Esophagus squamous epithelium (tissue), 5 donors: ENCODE results near the gene PLAC8L1. TPM values are rescaled to one million over a fixed set of nuclear protein-coding genes. Genes with fewer than 3 reads are reported as not detected.

ENCODE experiments used
- DNase-seq: peaks from one replicate; lab custom pipeline; 2025; lab: John Stamatoyannopoulos, UW
- H3K27ac ChIP-seq, 4 donors: fragments of 200-600 bp; sonication (generic); one replicate each; pipeline ENCODE4 v1.5.1; 2016 to 2019; ENCODE audit warnings: mild to moderate bottlenecking in 1 of 4
- H3K27me3 ChIP-seq, 4 donors: fragments of 200-600 bp; sonication (generic); 1 replicate in 3 of 4; 2 replicates in 1 of 4; pipeline versions ENCODE4 v1.5.1 to v1.6.0; 2017 to 2021; ENCODE audit warnings: antibody characterized with exemption in 1 of 4
- H3K36me3 ChIP-seq, 3 donors: fragments of 200-600 bp; sonication (generic); one replicate each; pipeline ENCODE4 v1.5.1; 2016 to 2019
- H3K4me1 ChIP-seq, 3 donors: fragments of 200-600 bp; sonication (generic); one replicate each; pipeline ENCODE4 v1.5.1; 2017 to 2019
- H3K4me3 ChIP-seq, 4 donors: fragments of 200-600 bp; sonication (generic); 1 replicate in 3 of 4; 2 replicates in 1 of 4; pipeline ENCODE4 v1.5.1; 2016 to 2019; ENCODE audit warnings: mild to moderate bottlenecking in 2 of 4, moderate library complexity in 1 of 4
- H3K9me3 ChIP-seq, 3 donors: fragments of 200-600 bp; sonication (generic); one replicate each; pipeline ENCODE4 v1.5.1; 2016 to 2019
- CTCF ChIP-seq, 6 experiments: fragments of 450-650 bp in 4 of 6; fragments of 200-600 bp in 2 of 6; sonication (generic) in 2 of 6; IDR thresholded peaks; one replicate each; pipeline ENCODE4 v1.5.1; 2016 to 2019; ENCODE audit warnings: antibody characterized with exemption in 6 of 6, mild to moderate bottlenecking in 4 of 6, moderate library complexity in 4 of 6
- POLR2A ChIP-seq, 4 donors: fragments of 450-650 bp; IDR thresholded peaks; one replicate each; pipeline ENCODE4 v1.6.1; 2017; ENCODE audit warnings: antibody characterized with exemption in 4 of 4, mild to moderate bottlenecking in 4 of 4, moderate library complexity in 3 of 4
- WGBS, 2 donors: methylation state at CpG; one replicate each; pipeline ENCODE4 v1.1.5; 2018; 5-methylcytosine and 5-hydroxymethylcytosine counted together
- intact Hi-C: fragments of 100-400 bp; cut with DNase I; formaldehyde crosslinking; loops from one replicate; pipeline ENCODE4 v1.15.0; 2022
- small RNA-seq, 4 donors: library from RNA; depleted of rRNA; stranded (forward); fragments of <200 nt; gene quantifications; one replicate each; pipeline ENCODE3, GENCODE V24; 2016
- total RNA-seq, 4 donors: library from RNA; depleted of rRNA; stranded (reverse); fragments of >200 nt; gene quantifications; one replicate each; pipeline ENCODE4 v1.1.0, GENCODE V29; 2016
- donor health status: DM: yes; HTN: yes; CAD: no.

The PLAC8L1 gene
- total RNA-seq, 4 donors from 2014 or later, result not detected

- Histone ChIP-seq H3K36me3 (peaks cover 0 to 12% (median 0%) of the 10 kb centered on the region in 3 donors), H3K27ac (peak overlapping the region; percentile 72 to 86 (median 76)), H3K27me3 (no peaks in the 10 kb centered on the region), H3K4me3 (no peak overlapping the region), H3K9me3 (no peaks in the 10 kb centered on the region), H3K4me1 (peaks cover 17 to 40% (median 17%) of the 10 kb centered on the region in 3 donors)
- intact Hi-C loops, result no loop called here
- DNase-seq, result no peak
- TF ChIP-seq POLR2A (IDR thresholded peaks at IDR 0.05) (no peak), CTCF (IDR thresholded peaks at IDR 0.05) (peak in 4 of 6 experiments; percentile 20 to 61 (median 27))
- 55 to 60% methylated on average over 5 to 6 of the region's 10 CpGs for WGBS, 2 donors
These were observed 64.1 kb downstream of the PLAC8L1 start for GRCh38 chr5:146041180-146041789.

- Histone ChIP-seq H3K36me3 (peaks cover 0 to 12% (median 0%) of the 10 kb centered on the region in 3 donors), H3K4me1 (peaks cover 17 to 40% (median 17%) of the 10 kb centered on the region in 3 donors), H3K9me3 (no peaks in the 10 kb centered on the region), H3K27ac (peak overlapping the region; percentile 39 to 86 (median 76)), H3K4me3 (no peak overlapping the region), H3K27me3 (no peaks in the 10 kb centered on the region)
- DNase-seq, result no peak
- 20 to 32% methylated on average over 3 of the region's 3 CpGs for WGBS, 2 donors
- intact Hi-C loops, result no loop called here
- no peak for TF ChIP-seq POLR2A (IDR thresholded peaks at IDR 0.05)
- TF ChIP-seq CTCF (IDR thresholded peaks at IDR 0.05), result no peak
These were observed 64.8 kb downstream of the PLAC8L1 start for GRCh38 chr5:146040527-146040926.

- Histone ChIP-seq H3K27ac (peak overlapping the region in 3 of 4 donors; percentile 74 to 86 (median 78)), H3K4me1 (peaks cover 17 to 40% (median 17%) of the 10 kb centered on the region in 3 donors), H3K36me3 (peaks cover 0 to 13% (median 0%) of the 10 kb centered on the region in 3 donors), H3K4me3 (no peak overlapping the region), H3K27me3 (no peaks in the 10 kb centered on the region), H3K9me3 (no peaks in the 10 kb centered on the region)
- TF ChIP-seq POLR2A (IDR thresholded peaks at IDR 0.05) (no peak), CTCF (IDR thresholded peaks at IDR 0.05) (no peak)
- intact Hi-C loops, result no loop called here
- DNase-seq, result no peak
- WGBS, 2 donors, result 60 to 78% methylated on average over 3 of the region's 3 CpGs
These were observed 66.0 kb downstream of the PLAC8L1 start for GRCh38 chr5:146039420-146039819.

GRCh38 chr5:146034605-146035004 is 70.8 kb downstream of the PLAC8L1 start:
- no peak for DNase-seq
- 64 to 77% methylated on average over 4 of the region's 4 CpGs for WGBS, 2 donors
- Histone ChIP-seq H3K27ac (no peak overlapping the region), H3K4me3 (no peak overlapping the region), H3K4me1 (peaks cover 0 to 3% (median 0%) of the 10 kb centered on the region in 3 donors), H3K36me3 (peaks cover 0 to 42% (median 0%) of the 10 kb centered on the region in 3 donors), H3K9me3 (no peaks in the 10 kb centered on the region), H3K27me3 (no peaks in the 10 kb centered on the region)
- TF ChIP-seq CTCF (IDR thresholded peaks at IDR 0.05) (no peak), POLR2A (IDR thresholded peaks at IDR 0.05) (no peak)
- intact Hi-C loops, result no loop called here

Small RNA genes within 50 kb of the gene (small RNA-seq; reads per million reads assigned to genes)
- gene AC091959.1, result 0 reads per million in 4 donors

Other genes with a start within 250 kb of the PLAC8L1 start
- not detected for gene GRXCR2, start 232.6 kb downstream of the PLAC8L1 start, total RNA-seq
- 10 to 100 TPM; 33.4 to 63.1 (median 59.1) TPM for gene SH3RF2, start 169.0 kb downstream of the PLAC8L1 start, total RNA-seq
- 10 to 100 TPM; 31.8 to 69.2 (median 57.6) TPM for gene LARS1, start 77.1 kb upstream of the PLAC8L1 start, total RNA-seq
- 10 to 100 TPM in 3 of 4 donors, 1 to 10 TPM in 1; 8.5 to 23.1 (median 13.9) TPM for gene RBM27, start 98.0 kb upstream of the PLAC8L1 start, total RNA-seq
- not detected for gene POU4F3, start 233.3 kb upstream of the PLAC8L1 start, total RNA-seq